Epithelial cell of proximal tubule (primary cell): ENCODE data around the gene GON7. TPM values are rescaled to one million over a fixed set of nuclear protein-coding genes. Genes with fewer than 3 reads are reported as not detected.
"Not testable (repeated sequence)": the region's sequence is repeated elsewhere in the genome, so short reads cannot be mapped to it uniquely, and the experiment has no call there.

ENCODE experiments used
- DNase-seq: peaks from one replicate; pipeline ENCODE4 v3.0.0-alpha.2; 2011; ENCODE audit warnings: low read depth
- H3K4me3 ChIP-seq: 2 replicates; pipeline ENCODE4 v1.5.1; 2011; ENCODE audit warnings: low read depth, mild to moderate bottlenecking, low read length
- CTCF ChIP-seq: conservative IDR thresholded peaks from 2 replicates; pipeline ENCODE4 v1.5.1; 2012; ENCODE audit warnings: low read depth, mild to moderate bottlenecking, low read length
- total RNA-seq: library from RNA; depleted of rRNA; stranded (reverse); fragments of >200 nt; gene quantifications from 2 replicates; pipeline ENCODE4 v1.2.3, GENCODE V29; 2015

The GON7 gene
- total RNA-seq, 1 donor from 2014 or later, result 16.7 TPM

DNA sequence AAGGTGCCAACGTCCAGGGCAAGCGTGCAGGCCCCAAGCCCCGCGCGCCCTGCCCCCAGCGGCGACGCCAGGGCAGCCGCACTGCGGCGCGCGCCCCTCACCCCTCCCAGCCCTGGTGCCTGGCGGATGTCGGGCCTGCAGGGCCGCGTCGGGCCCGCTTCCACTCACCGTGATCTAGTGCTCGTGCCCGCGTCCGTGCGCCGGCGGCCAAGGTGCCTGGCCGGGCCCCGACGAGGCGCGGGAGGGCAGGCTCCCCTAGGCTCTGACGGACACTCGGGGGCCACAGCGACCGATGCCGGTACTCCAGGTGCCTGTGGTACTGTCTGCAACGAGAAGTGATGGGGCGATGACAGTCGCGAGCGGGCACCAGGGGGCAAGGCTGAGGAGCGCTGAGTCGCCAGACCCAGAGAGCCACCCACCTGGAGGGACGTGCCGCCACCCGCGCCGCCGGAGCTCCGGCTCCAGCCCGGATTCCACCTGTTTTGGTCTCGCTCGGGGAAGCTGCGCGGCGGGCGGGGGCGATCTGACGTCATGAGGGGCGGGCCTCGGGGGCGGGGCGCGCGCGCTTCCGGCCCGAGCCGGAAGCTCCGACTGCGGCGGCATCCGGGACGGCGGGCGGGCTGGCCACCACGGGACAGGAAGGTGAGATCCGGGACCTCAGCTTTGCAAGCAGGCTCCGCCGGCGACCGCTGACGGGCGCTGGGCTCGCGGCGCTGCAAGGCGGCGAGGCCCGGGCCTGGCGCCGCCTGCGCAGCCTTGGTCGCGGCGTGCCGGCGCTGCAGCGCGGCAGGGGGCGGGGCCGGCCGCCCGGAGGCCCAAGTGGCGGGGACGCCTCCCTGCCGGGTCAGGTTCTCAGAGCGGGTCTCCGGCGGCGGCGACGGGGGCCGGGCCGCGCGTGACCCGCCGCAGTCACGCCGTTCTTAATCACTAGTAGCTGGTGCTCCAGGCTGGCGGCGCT is 22.2 kb downstream of the GON7 start, which contains the start of the genes LYSET and MOAP1:
Gene LYSET, plus strand, starts transcription at position 927 of the 958 bp plus-strand sequence. CDS start 89 bp downstream, outside the sequence.
Gene MOAP1, minus strand, starts transcription at position 507 of the 958 bp plus-strand sequence. CDS start 655 bp downstream, outside the sequence.
- peak within 1 kb of the TSS; percentile 98 for H3K4me3 ChIP-seq
- DNase-seq, result no peak
- peak; percentile 14 for TF ChIP-seq CTCF

DNA sequence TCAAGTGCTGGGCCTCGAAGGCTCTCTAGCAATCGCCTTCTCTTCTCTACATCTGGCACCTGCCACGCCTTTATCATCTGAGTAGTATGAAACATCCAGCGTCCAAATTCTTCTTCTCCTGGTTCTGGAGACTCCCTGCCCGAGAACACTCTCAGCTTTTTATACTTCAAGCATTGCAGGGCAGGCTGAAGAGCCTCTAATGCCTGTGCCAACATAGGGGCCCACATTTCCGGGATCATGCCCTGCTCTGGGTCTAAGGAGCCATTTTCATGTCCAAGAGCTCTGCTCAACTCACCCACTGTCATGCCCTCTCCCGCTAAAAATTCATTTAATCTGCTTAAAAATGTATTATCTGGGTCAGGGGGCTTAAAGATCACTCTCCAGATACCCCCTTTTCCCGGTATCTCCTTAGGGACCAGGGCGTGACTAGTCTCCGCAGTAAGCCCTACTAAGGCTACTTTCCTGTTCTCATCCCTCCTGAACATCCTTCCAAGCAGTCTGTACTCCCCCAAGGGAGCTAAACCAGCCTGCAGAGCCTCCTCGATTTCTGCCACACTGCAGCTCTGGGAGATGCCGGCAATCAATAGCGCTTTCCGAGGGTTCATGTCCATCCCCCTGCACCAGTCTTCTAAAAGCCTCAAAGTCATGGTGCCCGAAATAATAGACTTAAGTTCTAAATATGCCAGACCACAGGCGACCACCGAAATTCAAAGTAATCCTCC is 23.1 kb downstream of the GON7 start:
- DNase-seq, result no peak
- H3K4me3 ChIP-seq, result peak overlapping the region; percentile 98
- TF ChIP-seq CTCF, result no peak

- no peak for TF ChIP-seq CTCF
- no peak for DNase-seq
Observed at GRCh38 chr14:93175492-93175891, 31.4 kb downstream of the GON7 start.

GRCh38 chr14:93174731-93175130 is 32.1 kb downstream of the GON7 start:
- not testable (repeated sequence) for H3K4me3 ChIP-seq, DNase-seq

More at GRCh38 chr14:93175492-93175891, 31.4 kb downstream of the GON7 start:
- no peak overlapping the region for H3K4me3 ChIP-seq

DNA sequence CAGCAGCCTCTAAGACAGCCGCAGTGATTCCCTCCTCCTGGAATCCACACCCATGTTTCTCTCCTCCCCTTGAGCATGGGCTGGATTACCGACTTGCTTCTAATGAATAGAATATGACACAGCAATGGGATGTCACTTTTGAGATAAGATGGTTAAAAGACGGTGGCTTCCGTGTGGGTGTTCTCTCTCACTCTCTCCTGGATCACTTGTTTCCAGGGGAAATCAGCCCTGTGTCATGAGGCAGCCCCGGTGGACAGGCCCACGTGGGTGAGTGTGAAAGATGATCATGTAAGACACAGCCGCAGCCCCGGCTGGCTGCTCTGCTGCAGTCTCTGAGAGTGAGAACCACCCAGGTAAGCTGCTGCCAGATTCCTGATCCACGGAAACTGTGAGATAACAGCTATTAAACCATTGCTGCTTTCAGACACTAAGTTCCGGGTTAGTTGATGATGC is 32.9 kb downstream of the GON7 start:
- DNase-seq, result no peak
- TF ChIP-seq CTCF, result no peak
- H3K4me3 ChIP-seq, result no peak overlapping the region

DNA sequence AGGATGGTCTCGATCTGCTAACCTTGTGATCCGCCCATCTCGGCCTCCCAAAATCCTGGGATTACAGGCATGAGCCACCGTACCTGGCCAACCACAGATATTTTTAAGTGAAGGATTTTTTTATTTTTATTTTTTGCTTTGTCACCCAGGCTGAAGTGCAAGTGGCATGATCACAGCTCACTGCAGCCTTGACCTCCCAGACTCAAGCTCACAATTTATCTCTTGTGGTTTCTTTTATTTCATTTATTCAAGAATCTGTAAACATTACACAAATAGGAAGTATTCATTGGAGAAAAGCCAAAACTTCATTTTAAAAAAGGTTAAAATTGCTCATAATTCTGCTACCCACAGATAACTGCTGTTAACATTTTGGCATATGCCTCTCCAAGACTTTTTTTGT is 35.5 kb downstream of the GON7 start:
- DNase-seq, result no peak
- no peak overlapping the region for H3K4me3 ChIP-seq
- no peak for TF ChIP-seq CTCF

DNA sequence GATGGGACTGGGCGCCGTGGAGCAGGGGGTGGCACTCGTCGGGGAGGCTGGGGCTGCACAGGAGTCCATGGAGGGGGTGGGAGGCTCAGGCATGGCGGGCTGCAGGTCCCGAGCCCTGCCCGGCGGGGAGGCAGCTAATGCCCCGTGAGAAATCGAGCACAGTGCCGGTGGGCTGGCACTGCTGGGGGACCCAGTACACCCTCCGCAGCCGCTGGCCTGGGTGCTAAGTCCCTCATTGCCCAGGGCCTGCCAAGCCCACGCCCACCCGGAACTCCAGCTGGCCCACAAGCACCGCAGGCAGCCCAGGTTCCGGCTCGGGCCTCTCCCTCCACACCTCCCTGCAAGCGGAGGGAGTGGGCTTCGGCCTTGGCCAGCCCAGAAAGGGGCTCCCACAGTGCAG is 36.7 kb downstream of the GON7 start:
- DNase-seq, H3K4me3 ChIP-seq: not testable (repeated sequence)

DNA sequence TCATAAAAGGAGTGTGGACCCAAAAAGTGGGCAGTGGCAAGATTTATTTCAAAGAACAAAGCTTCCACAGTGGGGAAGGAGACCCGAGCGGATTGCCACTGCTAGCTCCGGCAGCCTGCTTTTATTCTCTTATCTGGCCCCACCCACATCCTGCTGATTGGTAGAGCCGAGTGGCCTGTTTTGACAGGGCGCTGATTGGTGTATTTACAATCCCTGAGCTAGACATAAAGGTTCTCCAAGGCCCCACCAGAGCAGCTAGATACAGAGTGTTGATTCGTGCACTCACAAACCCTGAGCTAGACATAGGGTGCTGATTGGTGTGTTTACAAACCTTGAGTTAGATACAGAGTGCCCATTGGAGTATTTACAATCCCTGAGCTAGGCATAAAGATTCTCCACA is 37.2 kb downstream of the GON7 start:
- not testable (repeated sequence) for DNase-seq, H3K4me3 ChIP-seq

GRCh38 chr14:93168610-93169009 is 38.3 kb downstream of the GON7 start:
- not testable (repeated sequence) for DNase-seq, H3K4me3 ChIP-seq

- H3K4me3 ChIP-seq, result peak overlapping the region; percentile 19
- DNase-seq, result peak; percentile 49
Observed at GRCh38 chr14:93165271-93166265, 41.3 kb downstream of the GON7 start.
